ENCODE data around the gene NCBP2.

NCBP2 gene

GRCh38 chr3:196942226-196942914 lies at the start of gene NCBP2:
TSS of gene NCBP2 (minus strand) at chr3:196942528. CDS start at chr3:196942503, 25 bp downstream.
- H3K4me3 ChIP-seq (replicated peaks in 1 of 2; ENCODE audit: low read depth in 2 of 2, low read length in 2 of 2), result peak within 1 kb of the TSS; percentile 98 to 99
- peak; percentile 99 for DNase-seq (ENCODE audit: low read depth in 2 of 2)
- TF ChIP-seq CTCF (IDR thresholded peaks at IDR 0.05; ENCODE audit: low read depth, low read length), result peak; percentile 73

- no peak for DNase-seq (ENCODE audit: low read depth in 2 of 2)
- TF ChIP-seq CTCF (IDR thresholded peaks at IDR 0.05; ENCODE audit: low read depth, low read length), result no peak
- no peak overlapping the region for H3K4me3 ChIP-seq (replicated peaks in 1 of 2; ENCODE audit: low read depth in 2 of 2, low read length in 2 of 2)
These were observed 49.5 kb upstream of the NCBP2 start for GRCh38 chr3:196991581-196992460.

- no peak overlapping the region for H3K4me3 ChIP-seq (replicated peaks in 1 of 2; ENCODE audit: low read depth in 2 of 2, low read length in 2 of 2)
- TF ChIP-seq CTCF (IDR thresholded peaks at IDR 0.05; ENCODE audit: low read depth, low read length), result no peak
- DNase-seq (ENCODE audit: low read depth in 2 of 2), result no peak
These were observed 48.3 kb upstream of the NCBP2 start for GRCh38 chr3:196990601-196991007.

- no peak overlapping the region for H3K4me3 ChIP-seq (replicated peaks in 1 of 2; ENCODE audit: low read depth in 2 of 2, low read length in 2 of 2)
- DNase-seq (ENCODE audit: low read depth in 2 of 2), result no peak
- no peak for TF ChIP-seq CTCF (IDR thresholded peaks at IDR 0.05; ENCODE audit: low read depth, low read length)
These were observed 47.5 kb upstream of the NCBP2 start for GRCh38 chr3:196989721-196990262.

- no peak overlapping the region for H3K4me3 ChIP-seq (replicated peaks in 1 of 2; ENCODE audit: low read depth in 2 of 2, low read length in 2 of 2)
- no peak for TF ChIP-seq CTCF (IDR thresholded peaks at IDR 0.05; ENCODE audit: low read depth, low read length)
- no peak for DNase-seq (ENCODE audit: low read depth in 2 of 2)
These were observed 46.1 kb upstream of the NCBP2 start for GRCh38 chr3:196988241-196989029.

- no peak for TF ChIP-seq CTCF (IDR thresholded peaks at IDR 0.05; ENCODE audit: low read depth, low read length)
- no peak overlapping the region for H3K4me3 ChIP-seq (replicated peaks in 1 of 2; ENCODE audit: low read depth in 2 of 2, low read length in 2 of 2)
- DNase-seq (ENCODE audit: low read depth in 2 of 2), result no peak
These were observed 44.7 kb upstream of the NCBP2 start for GRCh38 chr3:196987022-196987421.
